Measurements from ENCODE around the gene CRY1. TPM values are rescaled to one million over a fixed set of nuclear protein-coding genes. Genes with fewer than 3 reads are reported as not detected.

The CRY1 gene
- total RNA-seq, 4 donors from 2014 or later, result 32.4 to 64.4 (median 47.6) TPM

DNA sequence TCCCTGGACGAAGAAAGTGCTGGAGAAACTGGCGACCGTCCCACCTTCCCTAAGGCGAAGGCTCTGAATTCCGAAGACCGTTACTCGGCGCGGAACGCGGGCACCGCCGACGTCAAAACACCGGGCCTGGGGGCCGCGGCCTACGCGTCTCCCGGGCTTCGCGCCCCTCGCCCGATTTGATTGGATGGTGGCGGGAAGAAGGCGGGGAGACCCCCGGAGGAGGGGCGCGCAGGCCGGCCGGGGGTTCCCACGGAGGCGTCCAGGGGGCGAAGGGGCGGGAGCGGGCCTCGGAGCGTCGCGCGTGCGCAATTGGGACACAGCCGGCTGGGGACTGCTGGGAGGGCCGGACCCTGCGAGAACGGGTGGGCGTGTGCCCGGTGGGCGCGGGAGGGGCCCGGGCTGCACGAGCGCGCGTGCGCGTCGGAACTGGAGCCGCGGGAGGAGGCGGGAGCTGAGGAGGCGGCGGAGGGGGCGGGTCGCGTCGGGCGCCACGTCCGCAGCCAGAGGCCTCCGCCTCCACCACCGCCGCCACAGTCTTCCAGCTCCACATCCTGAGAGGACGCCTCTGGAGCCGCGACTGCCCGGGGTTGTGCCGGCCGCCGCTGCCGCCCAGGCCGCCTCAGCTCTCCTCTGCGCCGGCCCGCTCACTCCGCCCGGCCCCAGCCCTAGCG lies 137.8 kb downstream of the CRY1 start, which contains the start of gene TMEM263:
TMEM263 (plus strand) TSS at position 531 of the 671 bp plus-strand sequence. CDS start 11,210 bp downstream, outside the sequence.
- no peaks in the 10 kb centered on the region for H3K27me3 ChIP-seq
- peaks cover 0 to 30% (median 3%) of the 10 kb centered on the region in 4 donors for H3K4me1 ChIP-seq
- no peaks in the 10 kb centered on the region for H3K9me3 ChIP-seq
- H3K27ac ChIP-seq, result peak within 1 kb of the TSS; percentile 94 to 98 (median 97)
- H3K36me3 ChIP-seq, result no peaks in the 10 kb centered on the region
- peak; percentile 86 to 96 (median 89) for DNase-seq
- H3K4me3 ChIP-seq, result peak within 1 kb of the TSS; percentile 95 to 98 (median 98)
- TF ChIP-seq POLR2A (IDR thresholded peaks at IDR 0.05), result peak; percentile 84 to 86
- TF ChIP-seq, protein P1, sequence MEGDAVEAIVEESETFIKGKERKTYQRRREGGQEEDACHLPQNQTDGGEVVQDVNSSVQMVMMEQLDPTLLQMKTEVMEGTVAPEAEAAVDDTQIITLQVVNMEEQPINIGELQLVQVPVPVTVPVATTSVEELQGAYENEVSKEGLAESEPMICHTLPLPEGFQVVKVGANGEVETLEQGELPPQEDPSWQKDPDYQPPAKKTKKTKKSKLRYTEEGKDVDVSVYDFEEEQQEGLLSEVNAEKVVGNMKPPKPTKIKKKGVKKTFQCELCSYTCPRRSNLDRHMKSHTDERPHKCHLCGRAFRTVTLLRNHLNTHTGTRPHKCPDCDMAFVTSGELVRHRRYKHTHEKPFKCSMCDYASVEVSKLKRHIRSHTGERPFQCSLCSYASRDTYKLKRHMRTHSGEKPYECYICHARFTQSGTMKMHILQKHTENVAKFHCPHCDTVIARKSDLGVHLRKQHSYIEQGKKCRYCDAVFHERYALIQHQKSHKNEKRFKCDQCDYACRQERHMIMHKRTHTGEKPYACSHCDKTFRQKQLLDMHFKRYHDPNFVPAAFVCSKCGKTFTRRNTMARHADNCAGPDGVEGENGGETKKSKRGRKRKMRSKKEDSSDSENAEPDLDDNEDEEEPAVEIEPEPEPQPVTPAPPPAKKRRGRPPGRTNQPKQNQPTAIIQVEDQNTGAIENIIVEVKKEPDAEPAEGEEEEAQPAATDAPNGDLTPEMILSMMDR (IDR thresholded peaks at IDR 0.05), result peak in 1 of 6 experiments; percentile 29

DNA sequence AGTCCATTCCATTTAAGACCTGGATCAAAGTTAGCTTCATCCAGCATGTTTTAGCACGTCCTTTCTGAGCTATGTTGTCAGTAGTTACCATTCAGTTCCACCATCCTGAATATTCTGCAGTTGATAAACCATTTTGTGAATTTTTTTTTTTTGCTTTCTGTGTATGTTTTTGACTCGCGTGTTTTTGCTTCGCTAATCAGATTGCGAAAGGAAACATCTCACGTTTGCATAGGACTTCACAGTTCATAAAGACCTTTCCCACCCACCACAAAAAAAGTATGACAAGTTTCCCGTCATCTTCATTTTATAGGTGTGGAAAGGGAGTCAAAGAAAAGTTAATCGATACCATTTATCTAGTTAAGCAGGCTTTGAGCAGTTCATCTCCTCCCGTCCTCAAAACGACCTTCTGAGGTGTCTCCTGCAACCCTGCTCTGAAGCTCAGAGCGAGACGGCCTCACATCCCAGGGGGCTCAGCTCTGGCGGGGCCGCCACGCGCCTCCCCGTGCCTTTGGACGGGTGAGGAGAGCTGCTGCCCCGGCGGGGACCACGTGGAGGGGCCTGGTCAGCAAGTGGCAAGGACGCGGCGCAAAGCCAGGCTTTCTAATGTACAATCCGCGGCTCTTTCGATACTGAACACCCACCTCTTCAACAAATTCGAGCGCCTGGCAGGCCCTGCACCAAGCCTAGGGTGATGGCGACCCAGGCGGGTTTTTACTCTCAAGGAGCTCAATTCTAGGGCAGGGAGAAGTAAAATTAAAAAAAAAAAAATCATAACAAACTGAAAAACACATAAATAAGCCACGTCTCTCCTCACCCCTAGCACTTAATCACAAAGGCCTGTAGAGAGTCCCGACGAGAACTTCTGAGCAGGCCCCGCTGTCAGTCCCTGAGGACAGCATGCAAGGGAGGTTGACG lies 138.6 kb downstream of the CRY1 start:
- Histone ChIP-seq H3K27me3 (no peaks in the 10 kb centered on the region), H3K36me3 (no peaks in the 10 kb centered on the region), H3K9me3 (no peaks in the 10 kb centered on the region), H3K4me1 (peaks cover 0 to 30% (median 3%) of the 10 kb centered on the region in 4 donors), H3K4me3 (peak overlapping the region; percentile 95 to 98 (median 98)), H3K27ac (peak overlapping the region; percentile 94 to 98 (median 97))
- TF ChIP-seq, protein P1 (IDR thresholded peaks at IDR 0.05), result no peak
- TF ChIP-seq POLR2A (IDR thresholded peaks at IDR 0.05), result no peak
- peak; percentile 27 to 60 (median 52) for DNase-seq

DNA sequence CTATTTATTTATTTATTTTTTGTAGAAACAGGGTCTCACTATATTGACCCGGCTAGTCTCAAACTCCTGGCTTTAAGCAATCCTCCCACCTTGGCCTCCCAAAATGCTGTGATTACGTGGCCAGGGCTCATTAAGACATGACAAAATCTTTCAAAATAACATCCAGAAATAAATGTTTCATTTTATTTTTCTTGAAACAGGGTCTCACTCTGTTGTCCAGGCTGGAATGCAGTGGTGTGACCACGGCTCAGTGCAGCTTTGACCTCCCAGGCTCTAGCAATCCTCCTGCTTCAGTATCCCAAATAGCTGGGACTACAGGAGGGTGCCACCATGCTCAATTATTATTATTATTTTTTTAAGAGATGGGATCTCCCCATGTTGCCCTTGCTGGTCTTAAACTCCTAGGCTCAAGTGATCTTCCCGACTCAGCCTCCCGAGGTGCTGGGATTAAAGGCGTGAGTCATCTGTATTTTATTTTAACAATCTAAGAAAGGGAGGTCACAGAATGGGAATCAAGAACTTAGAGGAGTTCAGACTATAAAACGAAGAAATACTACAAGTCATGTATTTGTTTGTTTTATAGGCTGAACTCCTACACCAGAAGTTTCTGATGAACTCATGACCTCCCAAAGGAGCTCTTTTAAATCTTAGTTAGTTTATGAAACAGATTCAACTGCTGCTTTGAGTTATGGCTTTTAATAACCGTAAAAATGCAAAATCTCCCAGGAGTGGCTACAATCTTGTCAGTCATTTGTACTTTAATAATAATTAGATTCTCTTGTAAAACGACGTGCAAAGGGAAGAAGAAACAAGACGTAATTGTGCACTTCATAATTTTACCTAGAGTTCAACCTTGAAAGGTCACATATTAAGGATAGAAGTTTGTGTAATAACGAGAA lies 139.7 kb downstream of the CRY1 start:
- Histone ChIP-seq H3K27me3 (no peaks in the 10 kb centered on the region), H3K4me3 (no peak overlapping the region), H3K9me3 (no peaks in the 10 kb centered on the region), H3K36me3 (no peaks in the 10 kb centered on the region), H3K27ac (peak overlapping the region in 1 of 4 donors; percentile 46), H3K4me1 (peaks cover 0 to 30% (median 3%) of the 10 kb centered on the region in 4 donors)
- DNase-seq, result no peak
- TF ChIP-seq POLR2A (IDR thresholded peaks at IDR 0.05), result no peak
- TF ChIP-seq, protein P1 (IDR thresholded peaks at IDR 0.05), result no peak

DNA sequence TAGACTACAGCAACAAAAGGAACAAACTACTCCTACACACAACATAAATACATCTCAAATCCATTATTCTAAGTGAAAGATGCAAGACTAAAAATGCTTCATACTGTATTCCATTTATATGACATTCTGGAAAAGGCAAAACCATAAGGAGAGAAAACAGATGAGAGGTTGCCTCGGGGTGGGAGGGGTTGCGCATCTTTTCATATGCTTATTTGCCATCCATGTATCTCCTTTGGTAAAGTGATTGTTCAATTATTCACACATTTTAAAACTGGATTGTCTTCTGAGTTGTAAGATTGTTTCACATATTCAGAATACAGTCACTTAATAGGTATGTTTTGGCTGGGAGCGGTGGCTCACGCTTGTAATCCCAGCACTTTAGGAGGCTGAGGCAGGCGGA lies 142.8 kb downstream of the CRY1 start:
- Histone ChIP-seq H3K27me3 (no peaks in the 10 kb centered on the region), H3K4me3 (no peak overlapping the region), H3K9me3 (no peaks in the 10 kb centered on the region), H3K4me1 (peaks cover 0 to 17% (median 0%) of the 10 kb centered on the region in 4 donors), H3K27ac (no peak overlapping the region), H3K36me3 (no peaks in the 10 kb centered on the region)
- no peak for TF ChIP-seq POLR2A (IDR thresholded peaks at IDR 0.05)
- TF ChIP-seq, protein P1 (IDR thresholded peaks at IDR 0.05), result no peak
- DNase-seq, result no peak

DNA sequence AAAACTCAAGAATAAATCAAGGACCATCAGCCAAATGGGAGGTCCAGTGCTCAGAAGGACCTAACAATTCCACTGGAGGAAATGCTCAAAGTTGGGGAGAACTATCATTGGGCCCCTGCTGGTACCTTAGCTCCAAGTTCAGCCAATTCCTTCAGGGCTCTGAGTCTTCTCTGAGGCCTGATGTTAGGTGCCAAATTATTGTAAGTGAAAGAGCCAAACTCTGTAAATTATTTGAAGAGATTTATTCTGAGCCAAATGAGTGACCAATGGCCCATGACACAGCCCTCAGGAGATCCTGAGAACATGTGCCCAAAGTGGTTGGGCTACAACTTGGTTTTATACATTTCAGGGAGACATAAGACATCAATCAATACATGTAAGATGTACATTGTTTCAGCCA lies 145.9 kb downstream of the CRY1 start:
- no peaks in the 10 kb centered on the region for H3K27me3 ChIP-seq
- TF ChIP-seq POLR2A (IDR thresholded peaks at IDR 0.05), result no peak
- TF ChIP-seq, protein P1 (IDR thresholded peaks at IDR 0.05), result no peak
- H3K27ac ChIP-seq, result no peak overlapping the region
- no peak for DNase-seq
- no peaks in the 10 kb centered on the region for H3K9me3 ChIP-seq
- H3K4me1 ChIP-seq, result no peaks in the 10 kb centered on the region
- no peak overlapping the region for H3K4me3 ChIP-seq
- H3K36me3 ChIP-seq, result no peaks in the 10 kb centered on the region
